Cardiac septum (tissue), 1 donor: ENCODE data around the gene LAMB4. TPM values are rescaled to one million over a fixed set of nuclear protein-coding genes. Genes with fewer than 3 reads are reported as not detected.

ENCODE experiments used
- DNase-seq: peaks from one replicate; pipeline ENCODE4 v3.0.0-alpha.2; 2020; ENCODE audit warnings: low spot score
- intact Hi-C: fragments of 100-400 bp; cut with DNase I; formaldehyde crosslinking; loops from one replicate; pipeline ENCODE4 v1.14.0; 2022
- long read RNA-seq: library from polyadenylated mRNA; unstranded; transcript quantifications from one replicate; pipeline ENCODE4 v2.0.0, GENCODE V29; 2021
- total RNA-seq: library from RNA; stranded (reverse); fragmentation: NEBNext Ultra II Directional; extraction: Animal tissue kit (Norgen Biotek cat#: 25700); gene quantifications from one replicate; pipeline ENCODE4 v1.2.1, GENCODE V29; 2021
- donor health status: DM: no; HTN: no; CAD: no.

The LAMB4 gene, protein sequence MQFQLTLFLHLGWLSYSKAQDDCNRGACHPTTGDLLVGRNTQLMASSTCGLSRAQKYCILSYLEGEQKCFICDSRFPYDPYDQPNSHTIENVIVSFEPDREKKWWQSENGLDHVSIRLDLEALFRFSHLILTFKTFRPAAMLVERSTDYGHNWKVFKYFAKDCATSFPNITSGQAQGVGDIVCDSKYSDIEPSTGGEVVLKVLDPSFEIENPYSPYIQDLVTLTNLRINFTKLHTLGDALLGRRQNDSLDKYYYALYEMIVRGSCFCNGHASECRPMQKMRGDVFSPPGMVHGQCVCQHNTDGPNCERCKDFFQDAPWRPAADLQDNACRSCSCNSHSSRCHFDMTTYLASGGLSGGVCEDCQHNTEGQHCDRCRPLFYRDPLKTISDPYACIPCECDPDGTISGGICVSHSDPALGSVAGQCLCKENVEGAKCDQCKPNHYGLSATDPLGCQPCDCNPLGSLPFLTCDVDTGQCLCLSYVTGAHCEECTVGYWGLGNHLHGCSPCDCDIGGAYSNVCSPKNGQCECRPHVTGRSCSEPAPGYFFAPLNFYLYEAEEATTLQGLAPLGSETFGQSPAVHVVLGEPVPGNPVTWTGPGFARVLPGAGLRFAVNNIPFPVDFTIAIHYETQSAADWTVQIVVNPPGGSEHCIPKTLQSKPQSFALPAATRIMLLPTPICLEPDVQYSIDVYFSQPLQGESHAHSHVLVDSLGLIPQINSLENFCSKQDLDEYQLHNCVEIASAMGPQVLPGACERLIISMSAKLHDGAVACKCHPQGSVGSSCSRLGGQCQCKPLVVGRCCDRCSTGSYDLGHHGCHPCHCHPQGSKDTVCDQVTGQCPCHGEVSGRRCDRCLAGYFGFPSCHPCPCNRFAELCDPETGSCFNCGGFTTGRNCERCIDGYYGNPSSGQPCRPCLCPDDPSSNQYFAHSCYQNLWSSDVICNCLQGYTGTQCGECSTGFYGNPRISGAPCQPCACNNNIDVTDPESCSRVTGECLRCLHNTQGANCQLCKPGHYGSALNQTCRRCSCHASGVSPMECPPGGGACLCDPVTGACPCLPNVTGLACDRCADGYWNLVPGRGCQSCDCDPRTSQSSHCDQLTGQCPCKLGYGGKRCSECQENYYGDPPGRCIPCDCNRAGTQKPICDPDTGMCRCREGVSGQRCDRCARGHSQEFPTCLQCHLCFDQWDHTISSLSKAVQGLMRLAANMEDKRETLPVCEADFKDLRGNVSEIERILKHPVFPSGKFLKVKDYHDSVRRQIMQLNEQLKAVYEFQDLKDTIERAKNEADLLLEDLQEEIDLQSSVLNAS (N-terminal part only)
- 0.05 TPM for total RNA-seq
- long read RNA-seq, result 0 reads

DNA sequence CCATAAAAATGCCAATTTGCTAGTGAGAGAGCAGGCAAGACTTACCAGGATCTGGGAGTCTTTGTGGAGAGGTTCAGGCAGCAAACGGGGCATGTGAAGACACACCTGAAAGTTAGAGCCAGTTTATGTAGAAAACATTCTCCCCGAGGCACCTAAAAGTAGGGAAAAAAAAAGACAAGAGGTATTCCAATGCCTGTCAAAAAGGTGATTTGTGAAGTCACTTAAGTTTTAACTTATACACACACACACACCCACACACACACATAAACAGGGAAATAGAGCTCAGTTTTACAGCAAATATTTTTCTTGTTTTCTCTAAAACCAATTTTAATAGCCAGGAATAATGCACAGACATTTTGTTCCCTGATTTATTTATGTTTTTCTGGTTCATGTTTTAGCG is at the start of gene LAMB4:
TSS of gene LAMB4 (minus strand) at position 101 of the 400 bp plus-strand sequence. CDS start 7,197 bp downstream, outside the sequence.
- DNase-seq, result no peak
- intact Hi-C loops, result no loop called here

DNA sequence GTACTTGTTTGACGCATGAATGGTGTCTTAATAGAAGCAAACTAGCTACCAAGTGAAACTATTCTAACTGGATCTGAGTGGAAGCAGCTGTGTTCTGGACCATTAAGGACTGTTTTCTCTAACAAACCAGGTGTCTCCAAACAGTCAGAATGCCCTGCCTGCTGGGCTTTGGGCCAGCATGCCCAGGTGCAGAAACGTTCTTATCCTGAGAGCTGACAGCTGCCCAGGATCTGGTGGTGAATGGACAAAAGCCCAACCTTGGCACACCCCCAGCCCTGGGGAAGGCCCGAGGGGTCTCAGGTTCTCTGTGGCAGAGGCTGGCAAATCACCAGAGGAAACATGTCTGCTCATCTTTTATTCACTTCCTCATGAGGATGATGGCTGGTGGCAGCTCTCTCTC is 48.2 kb upstream of the LAMB4 start:
- intact Hi-C loops, result loop anchor here (5.0 kb wide), 1 partner anchor 319 kb away; no protein-coding TSS in a partner anchor
- no peak for DNase-seq

DNA sequence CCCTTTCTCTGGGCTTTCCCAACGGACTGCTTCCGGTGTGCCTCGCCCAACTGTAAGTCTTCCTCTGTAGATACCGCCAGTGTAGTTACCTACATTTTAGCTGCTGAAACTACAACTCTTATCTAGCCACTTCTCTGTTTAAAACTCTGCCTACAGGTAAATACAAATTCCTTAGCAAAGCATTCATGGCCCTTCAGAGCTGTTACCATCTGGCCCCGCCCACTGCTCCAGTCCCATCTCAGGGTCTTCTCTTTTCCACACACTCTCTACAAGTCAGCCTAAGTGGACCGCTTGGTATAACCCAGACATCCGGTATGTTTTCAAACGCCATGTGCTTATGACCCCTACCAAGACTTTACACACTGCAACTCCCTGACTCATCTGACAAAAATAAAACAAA is 41.0 kb upstream of the LAMB4 start:
- DNase-seq, result no peak
- intact Hi-C loops, result no loop called here

DNA sequence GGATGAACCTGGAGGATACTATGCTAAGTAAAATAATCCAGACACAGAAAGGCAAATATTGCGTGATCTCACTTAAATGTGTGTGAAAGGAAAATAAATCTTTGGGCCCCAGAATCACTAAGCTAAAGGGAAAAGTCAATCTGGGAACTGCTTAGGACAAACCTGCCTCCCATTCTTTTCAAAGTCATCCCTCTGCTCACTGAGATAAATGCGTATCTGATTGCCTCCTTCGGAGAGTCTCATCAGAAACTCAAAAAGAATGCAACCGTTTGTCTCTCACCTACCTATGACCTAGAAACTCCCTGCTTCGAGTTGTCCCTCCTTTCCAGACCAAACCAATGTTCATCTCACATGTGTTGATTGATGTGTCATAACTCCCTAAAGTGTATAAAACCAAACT is 40.1 kb upstream of the LAMB4 start:
- intact Hi-C loops, result no loop called here

DNA sequence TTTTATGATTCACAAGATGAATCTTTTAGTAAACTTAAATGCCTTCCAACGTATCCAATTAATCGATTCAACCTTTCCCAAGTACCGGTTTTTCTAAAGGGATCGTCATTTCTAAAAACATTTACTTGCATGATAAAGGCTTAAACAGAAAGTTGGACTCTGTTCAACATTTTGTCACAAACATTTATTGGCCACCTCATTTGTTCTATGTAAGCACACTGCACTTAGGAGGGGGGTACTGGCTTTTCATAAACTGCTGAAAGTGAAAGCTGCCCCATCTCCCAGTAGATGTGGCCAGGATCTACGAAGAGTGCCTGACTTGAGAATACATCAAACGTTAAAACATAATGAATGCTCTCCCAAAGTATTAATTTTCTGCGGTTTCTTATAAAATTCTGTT is 37.3 kb upstream of the LAMB4 start:
- no peak for DNase-seq
- intact Hi-C loops, result no loop called here

More for the DNA sequence above, 40.1 kb upstream of the LAMB4 start:
- no peak for DNase-seq

DNA sequence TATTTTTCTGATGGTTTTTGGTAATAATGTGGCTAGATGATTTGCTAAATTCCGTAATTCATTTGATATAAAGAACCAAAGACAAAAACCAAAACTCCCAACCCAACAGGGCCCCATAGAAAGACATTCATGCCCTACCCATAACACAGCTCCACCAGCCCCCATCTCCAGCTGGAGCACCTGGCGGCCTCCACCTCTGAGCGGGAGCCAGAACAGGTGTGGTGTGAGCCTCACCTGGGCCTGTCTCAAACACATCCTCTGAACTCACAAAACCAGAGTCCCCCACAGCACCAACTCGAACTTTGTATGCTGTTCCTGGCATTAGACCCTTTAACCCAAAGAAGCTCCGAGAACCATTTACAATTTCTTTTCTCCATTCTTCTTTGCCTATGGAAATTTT is 36.5 kb upstream of the LAMB4 start:
- intact Hi-C loops, result no loop called here
- DNase-seq, result no peak

DNA sequence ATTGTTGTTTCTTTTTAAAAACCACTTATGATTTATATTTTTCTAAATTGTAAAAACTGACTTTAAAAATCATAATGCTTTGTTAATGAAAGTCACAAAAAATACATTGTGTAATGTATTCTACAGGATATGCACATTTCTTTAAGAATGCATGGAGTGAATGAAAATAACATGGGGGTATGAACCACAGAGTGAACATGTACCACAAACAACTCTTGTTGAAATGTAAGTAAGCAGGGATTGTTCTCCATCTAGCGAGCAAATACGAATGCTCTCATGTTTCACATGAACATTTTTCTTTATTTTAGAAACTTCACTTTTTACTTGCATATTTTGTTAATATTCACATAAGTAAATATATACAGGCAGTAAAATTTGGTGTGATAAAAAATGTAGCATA is 35.6 kb upstream of the LAMB4 start:
- no peak for DNase-seq
- intact Hi-C loops, result no loop called here

DNA sequence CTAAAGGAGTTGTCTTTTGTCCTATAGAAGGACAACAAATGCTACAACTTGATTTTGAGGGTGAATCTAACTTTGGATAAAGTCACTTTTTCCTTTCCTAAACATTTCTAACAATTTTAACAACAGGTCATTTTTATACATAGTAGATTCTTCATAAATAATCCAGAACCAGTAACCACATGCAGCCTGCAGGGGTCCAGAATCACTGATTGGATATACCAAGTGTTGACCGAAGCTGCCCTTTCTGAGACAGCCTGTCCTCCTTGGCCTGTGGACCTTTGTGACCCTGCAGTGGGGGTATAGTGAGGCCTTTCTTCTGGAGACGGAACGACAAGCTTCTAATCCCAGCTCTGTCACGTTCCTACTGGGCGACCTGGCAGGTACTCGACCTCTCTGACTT is 34.8 kb upstream of the LAMB4 start:
- intact Hi-C loops, result no loop called here
- DNase-seq, result no peak

DNA sequence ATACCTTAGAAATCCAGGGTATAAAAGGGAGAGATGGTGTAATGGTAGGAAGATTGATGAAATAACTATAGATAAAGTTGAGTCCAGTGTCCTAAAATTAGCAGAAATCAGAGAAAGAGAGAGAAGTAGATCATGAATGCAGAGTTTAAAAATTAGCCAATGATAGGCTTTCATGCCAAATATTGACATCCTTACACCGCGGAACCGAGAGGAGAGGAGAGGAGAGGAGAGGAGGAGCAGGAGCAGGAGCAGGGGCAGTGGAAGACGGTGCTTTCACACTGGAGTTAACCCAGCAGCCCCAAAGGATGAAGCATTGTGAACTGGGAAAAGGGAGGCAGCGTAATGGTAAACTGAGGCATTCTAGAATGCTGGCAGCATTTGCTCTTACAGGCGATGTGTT is 34.2 kb upstream of the LAMB4 start:
- intact Hi-C loops, result no loop called here
- DNase-seq, result no peak

DNA sequence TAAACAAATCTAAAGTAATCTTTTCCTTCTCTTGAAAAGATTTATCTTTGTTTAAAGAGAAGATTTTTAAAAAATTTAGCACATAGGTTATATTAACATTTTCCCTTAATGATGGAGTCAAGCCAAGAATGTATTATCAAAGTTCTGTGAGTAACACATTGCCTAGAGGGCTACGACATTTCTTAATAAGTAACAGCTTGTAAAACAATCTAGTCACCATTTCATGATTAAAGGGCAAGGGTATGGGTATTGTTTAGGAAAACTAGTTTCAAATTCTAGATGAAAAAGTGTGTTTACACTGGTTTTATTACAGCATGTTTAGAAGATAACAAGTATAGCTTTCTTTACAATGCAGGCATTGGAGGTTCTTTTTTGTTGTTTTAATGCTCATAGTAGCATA is 28.6 kb upstream of the LAMB4 start:
- no peak for DNase-seq
- intact Hi-C loops, result no loop called here

DNA sequence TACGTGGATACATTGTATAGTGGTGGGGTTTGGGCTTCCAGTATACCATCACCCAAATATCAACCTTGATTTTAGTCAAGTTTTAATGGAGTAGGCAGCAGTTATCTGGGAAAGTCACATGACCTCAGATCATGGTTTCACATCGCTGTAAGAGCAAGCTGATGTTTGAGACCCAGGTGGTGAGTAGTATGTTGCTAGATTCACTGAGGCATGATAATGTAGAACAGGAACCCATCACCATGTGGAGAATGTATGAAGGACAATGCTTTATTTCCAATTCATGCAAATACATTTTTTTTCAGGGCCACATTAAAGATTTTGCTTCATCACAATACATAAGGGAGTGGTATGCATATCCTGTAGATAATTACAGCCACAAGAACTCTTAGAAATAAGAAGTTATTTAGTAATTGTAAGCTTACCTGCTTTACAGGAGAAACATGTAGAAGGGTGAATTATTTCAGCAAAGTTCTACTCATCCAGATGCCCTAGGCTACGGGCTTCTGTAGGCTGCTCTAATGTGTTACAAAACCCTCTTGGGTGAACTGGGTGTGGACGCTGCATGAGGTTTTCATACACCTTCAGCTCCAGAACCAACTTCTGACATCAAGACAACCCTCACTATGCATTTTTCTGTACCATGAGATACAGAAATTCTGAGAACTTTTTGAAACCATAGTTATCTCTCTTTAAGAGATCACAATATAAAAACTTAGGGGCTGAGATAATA is 27.6 kb upstream of the LAMB4 start:
- intact Hi-C loops, result no loop called here
- no peak for DNase-seq

DNA sequence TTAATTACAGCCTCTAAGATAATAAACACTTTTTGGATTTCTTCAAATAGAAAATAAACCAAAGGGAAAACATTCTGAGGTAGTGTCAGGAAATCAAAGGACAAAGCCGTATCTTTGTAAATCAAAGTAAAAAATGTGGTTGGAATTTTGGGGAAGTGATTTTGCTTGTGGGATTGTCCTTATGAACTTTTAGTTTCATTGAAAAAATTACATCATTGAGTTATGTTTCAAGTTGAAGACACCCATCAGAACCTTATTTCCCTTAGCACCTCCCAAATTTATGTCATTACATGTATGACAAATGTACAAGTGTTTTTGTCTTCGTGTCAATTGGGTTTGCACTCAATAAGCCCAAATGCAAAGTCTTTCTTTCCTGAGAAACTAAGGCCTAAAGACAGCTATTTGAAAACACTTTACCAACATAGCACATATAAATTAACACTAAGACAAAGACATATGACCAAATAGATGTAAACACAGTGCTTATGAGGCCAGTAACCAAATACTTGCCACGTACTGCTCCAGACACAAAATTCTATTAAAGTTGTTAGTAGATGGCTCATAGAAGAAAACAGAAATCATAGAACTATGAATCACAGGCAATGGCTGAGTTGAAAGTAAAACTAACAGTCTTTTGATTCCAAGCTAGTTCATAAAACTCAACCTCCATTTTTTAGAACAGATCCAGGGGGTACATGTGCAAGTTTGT is 26.9 kb upstream of the LAMB4 start:
- intact Hi-C loops, result no loop called here
- DNase-seq, result no peak

DNA sequence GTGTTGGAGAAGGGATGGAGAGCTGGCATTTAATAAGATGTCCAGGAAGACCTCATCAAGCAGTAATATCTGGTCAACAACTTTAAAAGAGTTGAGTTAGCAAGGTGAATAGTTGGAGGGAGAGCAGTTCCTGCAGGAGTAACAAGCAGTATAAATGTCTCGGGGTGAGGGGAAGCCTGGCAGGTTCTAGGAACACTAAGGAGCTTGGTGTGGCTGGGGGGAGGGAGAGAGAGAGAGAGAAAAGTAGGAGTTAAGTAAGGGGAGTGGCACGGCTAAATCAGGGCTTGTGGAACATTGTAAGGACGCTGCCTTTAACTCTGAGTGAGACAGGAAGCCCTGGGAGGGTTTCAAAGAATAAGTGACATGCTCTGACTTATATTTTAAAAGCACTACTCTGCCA is 22.0 kb upstream of the LAMB4 start:
- intact Hi-C loops, result no loop called here
- no peak for DNase-seq

DNA sequence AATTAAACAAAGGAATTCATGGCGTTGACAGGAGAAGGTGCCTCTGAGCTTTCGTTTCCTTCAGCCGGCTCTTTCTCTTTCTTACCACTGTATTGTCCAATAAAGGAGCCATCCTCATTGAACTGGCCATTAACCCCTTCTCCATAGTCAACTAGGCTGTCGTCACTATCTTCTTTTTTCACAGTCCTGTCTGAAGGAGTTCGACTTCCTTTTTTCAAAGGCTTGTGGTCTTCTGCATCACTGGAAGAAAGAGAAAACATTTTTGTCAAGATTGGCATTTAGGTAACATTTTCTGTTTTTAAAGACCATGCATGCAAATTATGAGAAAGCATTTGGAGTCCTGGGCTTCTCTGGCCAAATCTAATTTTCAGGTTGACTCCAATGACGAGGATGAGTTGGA is 19.7 kb upstream of the LAMB4 start:
- intact Hi-C loops, result loop anchor here (5.0 to 10.0 kb wide), 4 partner anchors 145 to 405 kb away; partner anchors contain the start of genes CBLL1 and LAMB1
- DNase-seq, result no peak

DNA sequence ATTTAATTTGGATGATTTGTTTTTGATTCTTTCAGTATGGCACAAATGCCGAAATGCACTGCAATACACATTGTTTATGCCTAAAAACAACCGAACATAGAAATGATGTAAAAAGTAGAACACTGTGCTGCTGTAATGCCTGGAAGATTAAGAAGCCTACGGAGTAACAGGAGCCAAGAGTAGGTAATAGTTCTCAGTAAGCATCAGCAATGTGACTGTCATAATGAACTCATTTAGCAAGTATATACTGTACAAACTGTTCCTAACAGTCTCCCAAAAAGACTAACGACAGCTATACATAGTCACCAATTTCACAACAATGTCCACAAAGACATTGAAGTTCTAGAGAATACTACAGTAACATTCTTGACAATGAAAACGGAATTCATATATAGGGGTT is 19.0 kb upstream of the LAMB4 start:
- intact Hi-C loops, result loop anchor here (5.0 to 10.0 kb wide), 4 partner anchors 144 to 404 kb away; partner anchors contain the start of genes CBLL1 and LAMB1
- DNase-seq, result no peak

DNA sequence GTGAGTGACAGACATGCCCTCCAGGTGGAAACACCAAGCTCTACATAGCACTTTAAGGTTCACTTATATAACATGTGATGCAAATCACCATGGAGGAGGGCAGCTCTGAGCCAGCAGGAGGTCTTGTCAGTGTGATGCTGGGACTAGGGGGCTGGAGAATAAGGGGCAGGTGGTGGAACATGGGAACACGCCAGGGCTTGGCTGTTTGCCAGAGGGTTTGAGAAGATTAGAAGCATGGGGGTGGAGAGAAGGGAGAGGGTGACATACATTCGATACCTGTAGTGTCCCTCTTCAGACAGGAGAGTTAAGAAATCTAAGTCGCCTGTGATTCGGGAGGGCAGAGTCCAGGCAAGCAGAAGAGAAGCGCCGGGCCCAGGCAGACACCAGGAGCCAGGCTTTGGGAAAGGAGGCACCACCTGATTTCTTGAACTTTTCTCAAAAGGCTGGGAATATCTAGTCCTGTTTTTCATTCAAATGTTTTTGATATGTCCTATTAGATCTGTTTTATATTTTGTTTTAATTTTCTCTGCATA is 16.9 kb upstream of the LAMB4 start:
- intact Hi-C loops, result loop anchor here (5.0 to 10.0 kb wide), 4 partner anchors 142 to 402 kb away; partner anchors contain the start of genes CBLL1 and LAMB1
- no peak for DNase-seq

DNA sequence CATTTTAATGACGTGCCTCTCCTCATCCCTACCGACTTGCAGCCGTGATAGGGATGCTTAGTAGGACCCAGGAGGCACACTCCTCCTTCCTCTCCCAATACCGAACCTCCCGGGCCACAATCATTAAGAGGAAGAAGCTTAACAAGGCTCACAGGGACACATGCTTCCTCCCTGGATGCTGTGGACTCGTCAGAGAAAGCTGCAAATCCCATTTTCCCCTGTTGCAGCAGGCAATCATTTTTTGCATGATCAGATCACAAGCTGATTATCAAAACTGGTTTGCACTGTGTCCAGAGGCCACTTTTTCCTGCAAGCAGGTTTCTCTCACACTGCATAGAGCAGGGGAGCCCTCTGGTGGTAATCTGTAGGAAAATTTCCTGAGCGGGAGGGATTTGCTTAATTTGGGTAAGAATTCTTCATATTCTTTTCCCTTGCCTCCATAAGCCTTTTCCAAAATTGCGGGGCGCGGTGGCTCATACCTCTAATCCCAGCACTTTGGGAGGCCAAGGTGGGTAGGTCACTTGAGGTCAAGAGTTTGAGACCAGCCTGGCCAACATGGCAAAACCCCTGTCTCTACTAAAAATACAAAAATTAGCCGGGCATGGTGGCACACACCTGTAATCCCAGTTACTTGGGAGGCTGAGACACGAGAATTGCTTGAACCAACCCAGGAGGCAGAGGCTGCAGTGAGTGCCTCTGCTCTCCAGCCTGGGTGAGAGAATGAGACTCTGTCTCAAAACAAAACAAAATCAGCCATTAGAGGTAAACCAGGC is 16.1 kb upstream of the LAMB4 start:
- no peak for DNase-seq
- intact Hi-C loops, result loop anchor here (5.0 to 10.0 kb wide), 4 partner anchors 141 to 401 kb away; partner anchors contain the start of genes CBLL1 and LAMB1
